Measurements from ENCODE around the gene ISM1.

Gene ISM1

GRCh38 chr20:13220194-13220903 lies 725 bp upstream of the ISM1 start:
- TF ChIP-seq, protein P1, sequence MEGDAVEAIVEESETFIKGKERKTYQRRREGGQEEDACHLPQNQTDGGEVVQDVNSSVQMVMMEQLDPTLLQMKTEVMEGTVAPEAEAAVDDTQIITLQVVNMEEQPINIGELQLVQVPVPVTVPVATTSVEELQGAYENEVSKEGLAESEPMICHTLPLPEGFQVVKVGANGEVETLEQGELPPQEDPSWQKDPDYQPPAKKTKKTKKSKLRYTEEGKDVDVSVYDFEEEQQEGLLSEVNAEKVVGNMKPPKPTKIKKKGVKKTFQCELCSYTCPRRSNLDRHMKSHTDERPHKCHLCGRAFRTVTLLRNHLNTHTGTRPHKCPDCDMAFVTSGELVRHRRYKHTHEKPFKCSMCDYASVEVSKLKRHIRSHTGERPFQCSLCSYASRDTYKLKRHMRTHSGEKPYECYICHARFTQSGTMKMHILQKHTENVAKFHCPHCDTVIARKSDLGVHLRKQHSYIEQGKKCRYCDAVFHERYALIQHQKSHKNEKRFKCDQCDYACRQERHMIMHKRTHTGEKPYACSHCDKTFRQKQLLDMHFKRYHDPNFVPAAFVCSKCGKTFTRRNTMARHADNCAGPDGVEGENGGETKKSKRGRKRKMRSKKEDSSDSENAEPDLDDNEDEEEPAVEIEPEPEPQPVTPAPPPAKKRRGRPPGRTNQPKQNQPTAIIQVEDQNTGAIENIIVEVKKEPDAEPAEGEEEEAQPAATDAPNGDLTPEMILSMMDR (IDR thresholded peaks at IDR 0.05; ENCODE audit: control extremely low read depth, extremely low read depth, low read depth, missing control alignments), result no peak
- peak; percentile 23 for DNase-seq (ENCODE audit: extremely low spot score)
- POLR2A ChIA-PET, result no interaction called here
- CTCF ChIA-PET, result interaction anchor here (0.8 to 1.0 kb wide), 2 partner anchors 32 to 326 kb away, joined by 3 read pairs; no protein-coding TSS in a partner anchor

DNA sequence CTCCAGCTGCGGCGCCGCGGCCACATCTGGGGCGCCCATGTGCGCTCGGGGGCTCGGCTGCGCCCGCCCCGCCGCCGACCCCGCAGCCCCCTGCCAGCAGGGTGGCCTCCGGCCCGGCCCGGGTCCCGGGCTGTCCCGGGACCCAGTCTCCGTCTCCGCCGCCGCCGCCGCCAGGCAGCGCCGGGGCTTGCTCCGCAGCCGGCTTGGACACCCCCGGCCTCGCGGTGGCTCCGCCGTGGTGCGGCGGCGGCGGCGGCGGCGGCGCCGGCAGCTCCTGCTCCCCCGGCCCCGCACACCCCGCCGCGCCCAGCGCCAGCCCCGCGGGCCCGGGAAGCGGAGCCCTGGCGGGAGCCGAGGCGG lies 219 bp downstream of the ISM1 start:
- TF ChIP-seq, protein P1 (IDR thresholded peaks at IDR 0.05; ENCODE audit: control extremely low read depth, extremely low read depth, low read depth, missing control alignments), result no peak
- DNase-seq (ENCODE audit: extremely low spot score), result no peak
- POLR2A ChIA-PET, result no interaction called here
- CTCF ChIA-PET, result interaction anchor here (1.0 kb wide), 1 partner anchor 325 kb away, joined by 3 read pairs; no protein-coding TSS in a partner anchor

GRCh38 chr20:13221673-13222318 lies 722 bp downstream of the ISM1 start:
- TF ChIP-seq, protein P1 (IDR thresholded peaks at IDR 0.05; ENCODE audit: control extremely low read depth, extremely low read depth, low read depth, missing control alignments), result no peak
- DNase-seq (ENCODE audit: extremely low spot score), result peak; percentile 75
- ChIA-PET CTCF (no interaction called here), POLR2A (no interaction called here)

- ChIA-PET CTCF (no interaction called here), POLR2A (no interaction called here)
- TF ChIP-seq, protein P1 (IDR thresholded peaks at IDR 0.05; ENCODE audit: control extremely low read depth, extremely low read depth, low read depth, missing control alignments), result no peak
- DNase-seq (ENCODE audit: extremely low spot score), result no peak
Measured at GRCh38 chr20:13222319-13222716, 1.2 kb downstream of the ISM1 start.

- CTCF ChIA-PET, result interaction anchor here (0.9 to 1.4 kb wide), 4 partner anchors 11 to 323 kb away, joined by 3 to 4 read pairs (median 4); no protein-coding TSS in a partner anchor
- POLR2A ChIA-PET, result no interaction called here
- DNase-seq (ENCODE audit: extremely low spot score), result no peak
- TF ChIP-seq, protein P1 (IDR thresholded peaks at IDR 0.05; ENCODE audit: control extremely low read depth, extremely low read depth, low read depth, missing control alignments), result no peak
Measured at GRCh38 chr20:13223736-13224520, 2.9 kb downstream of the ISM1 start.

DNA sequence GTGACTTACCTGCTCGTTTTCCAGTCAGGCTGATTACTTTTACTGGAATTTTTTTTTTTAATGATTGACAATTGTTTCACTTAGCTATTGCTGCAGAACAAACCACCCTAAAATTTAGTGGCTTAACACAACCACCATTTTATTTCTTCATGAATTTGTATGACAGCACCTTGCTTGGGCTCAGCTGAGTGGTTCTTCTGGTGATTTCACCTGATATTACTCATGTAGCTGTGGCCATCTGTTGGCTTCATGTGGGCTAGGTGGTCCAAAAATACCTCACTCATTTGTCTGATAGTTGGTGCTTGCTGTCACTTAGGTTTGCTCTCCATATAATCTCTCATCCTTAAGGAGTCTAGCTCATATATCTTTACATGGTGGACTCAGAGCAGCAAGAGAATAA lies 5.3 kb downstream of the ISM1 start:
- POLR2A ChIA-PET, result no interaction called here
- CTCF ChIA-PET, result interaction anchor here (0.6 kb wide), 1 partner anchor 24 kb away, joined by 3 read pairs; no protein-coding TSS in a partner anchor
- no peak for DNase-seq (ENCODE audit: extremely low spot score)
- TF ChIP-seq, protein P1 (IDR thresholded peaks at IDR 0.05; ENCODE audit: control extremely low read depth, extremely low read depth, low read depth, missing control alignments), result no peak
